Cardiac septum (tissue), 1 donor: ENCODE results near the gene ADGRV1. TPM values are rescaled to one million over a fixed set of nuclear protein-coding genes. Genes with fewer than 3 reads are reported as not detected.

Experiments
- DNase-seq: peaks from one replicate; pipeline ENCODE4 v3.0.0-alpha.2; 2020; ENCODE audit warnings: low spot score
- intact Hi-C: fragments of 100-400 bp; cut with DNase I; formaldehyde crosslinking; loops from one replicate; pipeline ENCODE4 v1.14.0; 2022
- long read RNA-seq: library from polyadenylated mRNA; unstranded; transcript quantifications from one replicate; pipeline ENCODE4 v2.0.0, GENCODE V29; 2021
- total RNA-seq: library from RNA; stranded (reverse); fragmentation: NEBNext Ultra II Directional; extraction: Animal tissue kit (Norgen Biotek cat#: 25700); gene quantifications from one replicate; pipeline ENCODE4 v1.2.1, GENCODE V29; 2021
- donor health status: DM: no; HTN: no; CAD: no.

ADGRV1 gene, protein sequence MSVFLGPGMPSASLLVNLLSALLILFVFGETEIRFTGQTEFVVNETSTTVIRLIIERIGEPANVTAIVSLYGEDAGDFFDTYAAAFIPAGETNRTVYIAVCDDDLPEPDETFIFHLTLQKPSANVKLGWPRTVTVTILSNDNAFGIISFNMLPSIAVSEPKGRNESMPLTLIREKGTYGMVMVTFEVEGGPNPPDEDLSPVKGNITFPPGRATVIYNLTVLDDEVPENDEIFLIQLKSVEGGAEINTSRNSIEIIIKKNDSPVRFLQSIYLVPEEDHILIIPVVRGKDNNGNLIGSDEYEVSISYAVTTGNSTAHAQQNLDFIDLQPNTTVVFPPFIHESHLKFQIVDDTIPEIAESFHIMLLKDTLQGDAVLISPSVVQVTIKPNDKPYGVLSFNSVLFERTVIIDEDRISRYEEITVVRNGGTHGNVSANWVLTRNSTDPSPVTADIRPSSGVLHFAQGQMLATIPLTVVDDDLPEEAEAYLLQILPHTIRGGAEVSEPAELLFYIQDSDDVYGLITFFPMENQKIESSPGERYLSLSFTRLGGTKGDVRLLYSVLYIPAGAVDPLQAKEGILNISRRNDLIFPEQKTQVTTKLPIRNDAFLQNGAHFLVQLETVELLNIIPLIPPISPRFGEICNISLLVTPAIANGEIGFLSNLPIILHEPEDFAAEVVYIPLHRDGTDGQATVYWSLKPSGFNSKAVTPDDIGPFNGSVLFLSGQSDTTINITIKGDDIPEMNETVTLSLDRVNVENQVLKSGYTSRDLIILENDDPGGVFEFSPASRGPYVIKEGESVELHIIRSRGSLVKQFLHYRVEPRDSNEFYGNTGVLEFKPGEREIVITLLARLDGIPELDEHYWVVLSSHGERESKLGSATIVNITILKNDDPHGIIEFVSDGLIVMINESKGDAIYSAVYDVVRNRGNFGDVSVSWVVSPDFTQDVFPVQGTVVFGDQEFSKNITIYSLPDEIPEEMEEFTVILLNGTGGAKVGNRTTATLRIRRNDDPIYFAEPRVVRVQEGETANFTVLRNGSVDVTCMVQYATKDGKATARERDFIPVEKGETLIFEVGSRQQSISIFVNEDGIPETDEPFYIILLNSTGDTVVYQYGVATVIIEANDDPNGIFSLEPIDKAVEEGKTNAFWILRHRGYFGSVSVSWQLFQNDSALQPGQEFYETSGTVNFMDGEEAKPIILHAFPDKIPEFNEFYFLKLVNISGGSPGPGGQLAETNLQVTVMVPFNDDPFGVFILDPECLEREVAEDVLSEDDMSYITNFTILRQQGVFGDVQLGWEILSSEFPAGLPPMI (N-terminal part only)
- total RNA-seq = 0.19 TPM
- long read RNA-seq = 0 reads

DNA sequence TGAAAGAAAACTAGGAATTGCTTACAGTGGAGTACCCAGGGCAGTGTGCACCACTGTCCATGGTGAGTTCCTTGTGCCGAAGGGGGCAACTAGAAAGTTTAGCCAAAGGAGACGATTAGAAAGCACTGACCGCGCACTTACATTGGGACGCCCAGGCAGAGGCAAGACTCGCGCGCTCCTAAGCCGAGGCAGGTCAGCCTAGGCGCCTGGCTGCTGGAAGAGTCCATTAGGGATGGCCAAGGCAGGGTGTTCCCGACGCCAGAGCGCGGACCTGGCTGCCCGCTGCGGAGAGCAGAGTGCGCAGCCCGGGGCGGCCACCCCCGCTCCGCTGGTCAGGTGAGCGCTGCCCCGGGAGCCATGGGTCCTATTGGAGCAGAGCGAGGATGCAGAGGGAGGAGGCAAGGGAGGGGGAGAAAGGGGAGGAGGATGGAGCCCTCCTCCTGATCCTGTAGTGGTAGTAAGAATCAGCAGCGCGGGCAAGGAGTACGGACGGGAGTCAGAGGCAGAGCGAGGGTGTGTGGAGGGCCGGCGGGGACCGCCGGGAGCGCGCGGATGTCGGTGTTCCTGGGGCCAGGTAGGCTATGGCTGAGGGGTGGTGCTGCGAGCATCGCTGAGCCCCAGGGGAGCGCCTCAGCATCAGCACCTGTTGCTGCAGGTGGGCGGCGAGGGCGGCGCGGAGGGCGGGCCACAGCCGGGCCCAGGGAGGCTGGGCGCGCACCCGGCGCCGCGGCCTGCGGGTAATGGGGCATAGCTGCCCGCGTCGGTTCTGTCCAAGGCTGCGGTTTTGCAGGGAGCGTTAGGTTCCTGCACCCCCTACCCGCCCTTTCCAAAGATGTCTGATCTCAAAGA is at the start of gene ADGRV1:
Gene ADGRV1, plus strand, starts transcription at position 454 of the 849 bp plus-strand sequence. Its CDS starts 99 bp downstream, at position 553.
- DNase-seq = no peak
- intact Hi-C loops = no loop called here

DNA sequence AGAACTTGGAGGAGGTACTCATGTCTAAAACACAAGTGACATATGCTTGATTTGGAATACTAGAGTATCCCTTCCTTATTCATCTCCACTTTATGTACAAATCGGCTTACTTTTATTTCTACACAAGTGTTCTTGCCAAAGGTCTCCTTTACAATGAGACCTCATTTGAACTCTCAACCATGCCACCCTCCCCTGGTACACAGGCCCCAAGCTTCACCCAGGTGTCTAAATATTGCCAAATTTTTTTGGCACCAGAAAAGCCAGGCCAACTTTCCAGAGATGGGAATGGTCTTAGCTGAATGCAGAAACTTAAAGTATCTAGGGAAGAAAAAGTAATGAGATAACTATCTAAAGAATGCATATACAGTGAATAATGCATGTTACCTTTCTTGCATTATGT is 48.2 kb upstream of the ADGRV1 start:
- intact Hi-C loops = no loop called here
- DNase-seq = no peak

DNA sequence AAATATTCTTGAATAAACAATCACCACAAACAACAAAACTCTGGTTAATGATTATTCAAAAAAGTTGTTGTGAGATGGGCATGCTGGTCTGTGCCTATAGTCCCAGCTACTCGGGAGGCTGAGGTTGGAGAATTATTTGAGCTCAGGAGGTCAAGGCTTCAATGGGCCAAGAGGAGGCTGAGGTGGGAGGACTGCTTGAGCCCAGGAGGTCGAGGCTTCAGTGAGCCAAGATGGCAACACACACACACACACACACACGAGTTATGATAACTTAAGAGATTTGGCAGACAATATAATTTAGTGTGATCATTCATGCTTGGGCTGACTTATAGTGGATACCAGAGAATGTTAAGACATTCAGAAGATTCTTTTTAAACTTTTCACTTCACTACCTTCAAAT is 44.1 kb upstream of the ADGRV1 start:
- intact Hi-C loops = no loop called here

DNA sequence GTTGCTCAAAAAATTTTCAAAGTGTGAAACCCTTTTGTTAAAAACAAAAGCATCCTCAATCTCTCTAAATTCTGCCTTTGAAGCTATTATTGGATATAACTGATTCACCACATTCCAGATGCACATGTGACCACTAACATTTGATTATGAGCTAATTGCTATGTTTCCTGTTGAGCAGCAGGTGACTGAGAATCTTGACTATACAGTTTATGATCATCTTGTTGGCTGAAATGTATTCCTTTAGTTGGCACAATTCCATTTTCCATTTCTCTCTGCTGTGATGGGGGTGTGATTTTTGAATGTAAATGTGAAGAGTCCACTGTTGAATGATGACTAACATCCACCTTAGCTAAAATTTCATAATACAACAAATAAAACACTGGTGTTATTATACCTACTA is 39.9 kb upstream of the ADGRV1 start:
- intact Hi-C loops = no loop called here
- no peak for DNase-seq

More for the DNA sequence above, 44.1 kb upstream of the ADGRV1 start:
- no peak for DNase-seq

DNA sequence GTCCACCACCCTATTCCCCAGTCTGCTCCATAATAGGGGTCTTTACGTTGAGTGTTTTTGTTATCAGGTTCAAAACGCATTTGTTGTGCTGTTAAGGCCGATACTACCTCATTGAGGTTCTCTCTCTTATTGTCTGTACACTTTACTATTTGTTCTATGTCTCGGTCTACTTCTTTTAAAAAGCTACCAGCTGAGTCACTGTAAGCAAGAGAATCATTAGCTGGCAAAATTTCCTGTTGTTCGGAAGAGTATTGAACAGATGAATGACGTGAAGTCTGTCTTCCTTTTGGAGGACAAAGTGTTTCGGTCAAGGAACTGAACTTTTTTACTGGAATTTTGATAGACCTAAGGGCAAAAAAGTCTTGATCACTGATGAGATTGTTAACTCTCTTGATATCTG is 39.5 kb upstream of the ADGRV1 start:
- no peak for DNase-seq
- intact Hi-C loops = no loop called here

DNA sequence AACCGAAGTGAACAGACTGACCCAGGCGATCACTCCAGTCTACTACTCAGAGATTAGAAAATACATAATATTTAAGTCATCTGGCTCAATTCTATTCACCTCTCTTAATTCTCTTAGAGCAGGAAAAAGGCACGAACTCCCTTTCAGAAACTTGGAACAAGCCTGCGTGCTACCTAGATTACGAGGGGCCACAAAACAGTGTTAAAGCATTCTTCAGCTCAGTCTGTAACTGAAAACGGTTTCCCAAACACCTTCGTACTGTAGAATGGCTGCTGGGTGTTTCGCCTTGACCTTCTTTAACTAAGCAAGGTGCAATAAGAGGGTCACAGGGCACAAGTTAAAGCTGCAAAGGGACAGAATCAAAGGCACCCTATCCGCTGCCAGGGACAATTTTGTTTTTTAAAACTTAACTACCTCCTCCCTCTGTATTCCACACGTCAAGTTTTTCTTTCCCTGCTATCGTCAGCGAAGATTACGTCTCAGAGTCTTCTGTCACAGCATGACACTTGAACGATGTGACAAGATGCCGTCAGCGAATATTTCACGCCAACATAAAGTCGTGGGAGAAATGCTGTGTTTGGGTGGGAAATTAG is 29.9 kb upstream of the ADGRV1 start:
- no peak for DNase-seq
- intact Hi-C loops = loop anchor here (1.0 to 2.0 kb wide), 2 partner anchors 54 to 120 kb away; partner anchors contain the start of genes CETN3, MBLAC2 and POLR3G

DNA sequence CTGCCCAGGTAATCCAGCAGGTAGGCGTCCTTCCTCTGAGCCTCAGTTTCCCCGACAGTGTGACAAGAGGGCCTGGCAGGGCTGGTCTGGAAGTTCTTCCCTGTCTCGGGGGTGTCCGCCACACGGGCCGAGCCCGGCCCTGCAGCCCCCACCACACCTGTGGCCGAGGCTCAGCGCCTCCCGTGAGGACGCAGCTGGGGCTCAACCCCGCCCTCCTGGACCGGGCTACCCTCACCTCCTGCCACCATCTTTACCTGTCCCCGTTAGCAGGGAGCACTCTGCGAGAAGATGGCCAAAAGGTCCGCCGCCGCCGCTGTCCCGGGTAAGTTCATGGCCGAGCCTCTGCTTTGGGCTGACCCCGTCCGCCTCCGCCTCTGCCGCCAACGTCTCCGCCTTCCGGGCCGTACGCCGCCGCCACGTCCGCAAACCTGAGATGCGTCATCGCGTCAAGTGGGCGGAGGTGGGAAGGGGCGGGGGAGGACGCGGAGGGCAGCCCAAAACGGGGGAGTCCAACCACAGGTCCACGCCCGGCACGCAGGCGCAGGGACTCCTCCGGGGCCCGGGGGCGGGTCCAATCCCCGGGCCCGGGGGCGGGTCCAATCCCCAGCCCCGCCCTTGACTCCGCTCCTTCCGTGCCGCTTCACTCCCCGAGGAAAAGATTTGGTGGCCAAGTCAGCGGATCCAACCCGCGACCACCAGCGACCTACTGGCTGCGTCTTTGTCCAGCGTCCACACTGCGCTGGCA is 29.2 kb upstream of the ADGRV1 start, which contains the start of gene LYSMD3:
Gene LYSMD3, minus strand, starts transcription at position 391 of the 745 bp plus-strand sequence. CDS start 4,295 bp downstream, outside the sequence.
- intact Hi-C loops = loop anchor here (1.0 to 2.0 kb wide), 2 partner anchors 55 to 121 kb away; partner anchors contain the start of genes CETN3, MBLAC2 and POLR3G
- DNase-seq = peak; percentile 99

DNA sequence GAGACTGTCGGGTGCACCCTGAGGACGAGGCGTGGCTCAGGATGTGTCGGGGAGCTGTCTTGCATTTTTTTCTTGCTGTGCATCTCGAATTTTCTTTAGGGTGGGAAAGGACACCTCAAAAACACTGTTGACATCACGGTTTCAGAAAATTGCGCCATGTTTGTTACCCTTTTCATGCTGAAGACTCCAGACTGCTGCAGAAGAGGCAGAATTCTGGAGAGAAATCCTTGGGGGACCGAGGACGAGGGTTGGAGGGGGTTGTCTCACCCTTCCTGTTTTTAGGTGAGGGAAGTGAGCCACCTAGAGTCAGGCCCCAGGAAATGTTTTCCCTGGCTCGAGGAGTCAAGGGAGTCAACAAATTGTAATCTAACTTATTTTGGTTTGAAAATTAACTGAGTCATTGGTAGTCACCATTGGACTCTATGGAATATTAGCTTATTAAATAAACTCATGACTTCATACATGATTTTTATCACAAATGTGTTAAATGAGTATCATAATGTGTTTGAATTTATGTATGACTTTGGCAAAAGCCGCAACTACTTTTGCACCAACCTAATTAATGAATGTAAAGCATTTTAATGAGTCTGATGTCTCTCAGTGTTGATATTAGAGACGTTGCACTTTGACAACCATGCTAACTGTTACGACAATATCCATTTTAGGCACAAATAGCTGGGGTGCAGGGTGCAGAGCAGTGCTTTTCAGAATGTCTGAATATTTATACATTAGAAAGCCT is 28.5 kb upstream of the ADGRV1 start:
- intact Hi-C loops = loop anchor here (1.0 to 2.0 kb wide), 3 partner anchors 56 to 121 kb away; partner anchors contain the start of genes CETN3, MBLAC2 and POLR3G

DNA sequence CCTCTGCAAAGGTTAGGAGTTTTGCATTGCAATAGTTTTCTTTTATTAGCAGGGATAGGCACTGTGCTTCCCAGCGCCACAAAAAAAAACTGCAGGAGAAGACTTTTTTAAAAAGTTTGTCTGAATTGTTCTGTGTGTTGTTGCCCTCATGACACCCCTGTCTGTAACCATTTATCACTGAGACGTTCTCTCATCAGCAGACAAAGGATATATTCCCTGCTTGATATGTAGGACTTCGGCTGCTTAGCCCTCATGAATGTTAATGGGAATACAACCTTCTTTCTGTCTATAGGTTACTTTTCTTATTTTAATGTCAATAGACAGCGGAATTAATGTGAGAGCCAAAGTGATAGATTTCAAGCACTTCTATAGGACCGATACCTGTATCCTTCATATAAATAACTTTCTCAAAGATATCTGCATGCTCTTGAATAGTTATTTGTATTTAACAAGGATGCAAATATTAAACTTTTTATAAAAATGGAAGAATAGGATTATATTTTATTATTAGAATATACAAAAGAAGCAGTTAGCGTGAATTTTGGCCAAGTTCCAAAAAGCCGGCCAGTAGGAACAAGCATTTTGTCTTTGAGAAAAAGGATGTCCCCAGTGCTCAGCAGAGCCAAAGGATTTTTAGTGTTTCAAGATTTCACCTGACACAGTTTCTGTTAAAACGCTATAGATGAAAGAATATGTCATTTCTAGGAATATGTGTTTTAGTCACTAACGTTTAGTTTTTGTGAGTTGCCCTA is 27.7 kb upstream of the ADGRV1 start:
- intact Hi-C loops = loop anchor here (2.0 kb wide), 1 partner anchor 90 kb away; no protein-coding TSS in a partner anchor
- no peak for DNase-seq

More for the DNA sequence above, 28.5 kb upstream of the ADGRV1 start:
- DNase-seq = peak; percentile 80

DNA sequence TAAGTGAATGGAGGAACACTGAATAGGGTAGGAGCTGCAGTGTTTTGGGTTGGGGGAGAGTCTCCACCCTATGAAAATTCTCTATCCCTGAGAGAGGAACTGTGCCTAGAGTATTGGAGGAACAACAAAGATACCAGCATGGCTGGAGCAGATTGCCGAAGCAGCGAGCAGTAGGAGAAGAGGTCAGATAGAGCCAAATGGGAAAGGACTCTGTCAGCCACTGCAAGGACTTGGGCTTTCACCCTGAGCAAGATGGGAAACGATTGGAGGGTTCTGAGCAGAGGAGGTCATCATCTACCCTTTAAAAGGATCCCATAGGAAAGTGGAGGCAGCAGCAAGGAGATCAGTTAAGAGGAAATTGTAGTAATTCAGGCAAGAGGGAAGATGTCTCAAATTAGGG is 24.8 kb upstream of the ADGRV1 start:
- intact Hi-C loops = no loop called here
- DNase-seq = no peak

DNA sequence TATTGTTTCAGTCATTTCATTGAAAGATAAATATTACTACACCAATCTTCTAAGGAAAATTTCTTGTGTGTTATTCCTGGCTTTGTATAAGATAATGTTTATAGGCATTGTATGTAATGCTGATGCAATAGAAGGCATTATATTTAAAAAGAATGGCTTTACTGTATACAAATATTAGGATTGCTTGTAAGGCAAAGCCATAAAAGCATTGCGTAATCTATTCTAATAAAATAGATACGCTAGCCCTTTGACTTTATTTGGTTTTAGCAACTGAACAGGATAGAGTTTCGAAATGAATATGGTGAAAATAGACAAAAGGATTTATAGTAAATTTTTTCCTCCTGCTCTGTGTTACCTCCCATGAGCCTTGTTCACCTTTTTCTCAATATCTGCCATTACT is 23.7 kb upstream of the ADGRV1 start:
- intact Hi-C loops = no loop called here
- DNase-seq = no peak

DNA sequence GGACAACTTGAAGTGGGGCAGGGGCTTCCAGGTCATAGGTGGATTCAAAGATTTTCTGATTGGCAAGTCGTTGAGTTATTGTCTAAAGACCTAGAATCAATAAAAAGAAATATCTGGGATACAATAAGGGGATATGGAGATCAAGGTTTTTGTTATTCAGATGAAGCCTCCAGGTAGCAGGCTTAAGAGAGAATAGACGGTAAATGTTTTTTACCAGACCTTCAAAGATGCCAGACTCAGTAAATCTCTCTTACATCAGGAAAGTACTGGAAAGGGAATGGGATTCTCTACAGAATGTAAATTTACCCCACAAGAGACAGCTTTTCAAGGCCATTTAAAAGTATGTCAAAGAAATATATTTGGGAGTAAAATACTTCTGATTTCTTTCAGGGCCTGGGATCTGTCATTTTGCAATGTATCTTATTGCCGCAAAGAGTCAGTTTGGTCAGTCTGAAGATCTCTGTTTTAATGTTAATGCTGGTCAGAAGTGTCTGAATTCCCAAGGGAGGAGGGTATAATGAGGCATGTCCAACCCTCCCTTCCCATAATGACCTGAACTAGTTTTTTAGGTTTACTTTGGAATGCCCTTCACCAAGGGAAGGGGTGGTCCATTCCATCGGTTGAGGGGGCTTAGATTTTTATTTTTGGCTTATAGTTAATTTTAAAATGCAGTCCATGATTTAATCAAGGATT is 15.6 kb upstream of the ADGRV1 start:
- DNase-seq = no peak
- intact Hi-C loops = no loop called here

DNA sequence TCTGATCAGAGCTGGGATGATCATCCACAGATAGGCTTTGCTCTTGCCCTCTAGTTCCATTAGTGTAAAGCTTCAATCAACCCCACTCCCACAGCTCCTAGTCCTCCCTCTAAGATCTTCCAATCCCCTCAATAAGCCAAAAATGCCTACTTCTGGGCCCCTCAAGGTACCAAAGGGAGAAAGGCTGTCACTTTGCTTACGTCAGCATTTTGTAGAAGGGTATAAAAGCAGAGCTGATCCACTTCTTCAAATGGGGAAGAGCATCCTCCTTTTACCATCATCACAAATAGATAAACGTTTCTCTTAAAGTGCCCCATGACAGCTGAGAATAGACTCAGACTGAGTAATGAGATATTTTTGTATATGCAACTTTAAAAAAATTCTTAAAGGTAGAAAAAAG is 13.1 kb upstream of the ADGRV1 start:
- no peak for DNase-seq
- intact Hi-C loops = no loop called here

DNA sequence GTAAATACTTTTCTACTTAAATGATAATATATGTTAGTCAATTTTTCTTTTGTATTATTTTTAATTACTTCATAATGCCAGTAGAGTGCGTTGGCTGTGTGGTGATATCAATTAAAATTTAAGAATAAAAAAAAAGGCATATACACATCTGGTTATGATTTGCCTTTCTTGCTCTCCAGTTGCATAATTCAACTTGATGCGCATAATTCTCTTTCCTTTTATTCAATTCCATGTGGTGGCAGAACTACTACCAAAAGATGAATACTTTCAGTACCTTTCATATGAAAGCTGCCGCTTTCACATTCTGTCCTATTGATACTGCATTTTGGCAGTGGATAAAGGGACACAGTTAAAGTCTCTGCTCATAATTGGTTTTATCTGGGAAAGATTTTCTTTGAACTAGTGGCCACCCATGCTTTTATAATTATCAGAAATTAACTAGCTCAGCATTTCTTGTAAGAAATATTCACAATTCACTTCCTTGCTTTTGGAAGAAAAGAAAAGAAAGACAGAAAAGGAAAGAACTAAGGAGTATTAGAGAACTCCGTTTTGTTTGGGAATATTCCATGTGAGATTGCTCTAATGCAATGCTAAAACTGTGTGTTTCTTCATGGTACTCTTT is 12.3 kb upstream of the ADGRV1 start:
- DNase-seq = no peak
- intact Hi-C loops = no loop called here

DNA sequence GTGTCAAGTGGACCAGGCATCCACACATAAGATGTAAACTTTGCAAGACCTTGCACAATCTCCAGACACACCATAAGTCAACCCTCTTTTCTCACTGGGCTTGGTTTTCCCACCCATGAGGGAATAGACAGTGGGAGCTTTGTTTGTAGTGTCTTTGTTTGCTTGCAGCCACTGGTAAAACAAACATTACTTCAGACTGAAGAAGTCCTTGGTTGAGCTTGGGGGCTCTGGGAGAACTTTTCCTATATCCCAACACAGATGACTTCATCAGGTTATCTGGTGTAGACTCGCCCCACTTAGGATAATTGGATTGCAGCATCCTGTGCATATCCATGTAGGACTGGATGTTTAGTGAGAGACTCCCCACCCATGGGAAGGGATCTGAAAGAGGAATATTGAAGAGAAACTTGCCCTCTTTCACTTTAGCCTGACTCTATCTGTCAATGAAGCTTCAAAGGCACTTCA is 11.5 kb upstream of the ADGRV1 start:
- intact Hi-C loops = no loop called here
- DNase-seq = no peak
